Lung (tissue), 12 donors: Measurements from ENCODE around the gene LOXHD1. TPM values are rescaled to one million over a fixed set of nuclear protein-coding genes. Genes with fewer than 3 reads are reported as not detected.

Source experiments
- ATAC-seq: fragments of 200-7000 bp; cut with Tn5 transposase; one replicate; pipeline ENCODE4 v1.9.1; 2020; ENCODE audit warnings: moderate number of reproducible peaks; ENCODE audit not compliant: insufficient read depth, low FRiP score
- DNase-seq, 3 donors: peaks; one replicate each; pipeline ENCODE4 v3.0.0-alpha.2; 2013 to 2017
- H3K27ac ChIP-seq, 2 donors: one replicate each; pipeline ENCODE4 v1.5.1; 2013; ENCODE audit warnings: mild to moderate bottlenecking in 2 of 2, moderate library complexity in 2 of 2, control low read depth in 1 of 2, inconsistent platforms in 1 of 2, low read depth in 1 of 2, low read length in 1 of 2
- H3K27me3 ChIP-seq, 3 donors: one replicate each; pipeline ENCODE4 v1.5.1; 2013; ENCODE audit warnings: low read length in 2 of 3; ENCODE audit not compliant: control insufficient read depth in 3 of 3, insufficient read depth in 3 of 3
- H3K36me3 ChIP-seq, 4 donors: one replicate each; pipeline ENCODE4 v1.5.1; 2013; ENCODE audit warnings: low read length in 4 of 4, mild to moderate bottlenecking in 1 of 4, moderate library complexity in 1 of 4; ENCODE audit not compliant: control insufficient read depth in 4 of 4, insufficient read depth in 4 of 4
- H3K4me1 ChIP-seq, 5 donors: one replicate each; pipeline ENCODE4 v1.5.1; 2013; ENCODE audit warnings: low read length in 5 of 5, mild to moderate bottlenecking in 2 of 5, moderate library complexity in 1 of 5; ENCODE audit not compliant: control insufficient read depth in 5 of 5, insufficient read depth in 5 of 5
- H3K4me3 ChIP-seq: one replicate; pipeline ENCODE4 v1.5.1; 2013; ENCODE audit warnings: mild to moderate bottlenecking, control low read depth, moderate library complexity
- H3K9ac ChIP-seq, 2 donors: one replicate each; pipeline ENCODE4 v1.5.1; 2013; ENCODE audit warnings: low read length in 2 of 2, control low read depth in 1 of 2; ENCODE audit not compliant: insufficient read depth in 1 of 2
- H3K9me3 ChIP-seq, 4 donors: one replicate each; pipeline ENCODE4 v1.5.1; 2013; ENCODE audit warnings: low read length in 3 of 4, mild to moderate bottlenecking in 1 of 4, moderate library complexity in 1 of 4; ENCODE audit not compliant: control insufficient read depth in 4 of 4, insufficient read depth in 3 of 4
- CTCF ChIP-seq: IDR thresholded peaks from 2 replicates; pipeline ENCODE4 v1.5.1; 2012; ENCODE audit warnings: mild to moderate bottlenecking; ENCODE audit errors: control extremely low read depth, extremely low read depth
- WGBS, 2 donors: extraction: QIAGEN DNeasy Blood & Tissue Kit; methylation state at CpG; one replicate each; pipeline ENCODE4 v1.1.7; 2013; 5-methylcytosine and 5-hydroxymethylcytosine counted together
- polyA plus RNA-seq, 2 donors: library from polyadenylated mRNA; stranded (reverse); fragments of 200-250 nt; gene quantifications; one replicate each; pipeline ENCODE4 v1.2.1, GENCODE V29; 2013
- total RNA-seq, 2 donors: library from RNA; depleted of rRNA in 1 of 2; stranded (reverse); fragments of >200 nt in 1 of 2; gene quantifications; one replicate each; pipeline ENCODE4 v1.2.1, GENCODE V29; 2014 to 2021
- donor health status: control.
- donor health status: control.
- donor health status: Bipolar disorder and iron deficiency.
- donor health status: healthy.
- donor health status: DM: yes; HTN: yes; CAD: no.

LOXHD1 gene
- total and polyA plus RNA-seq, 4 donors: 0.45 to 3.1 (median 1.2) TPM

GRCh38 chr18:46591783-46592391, 65.1 kb downstream of the LOXHD1 start:
- Histone ChIP-seq H3K4me3 (no peak overlapping the region), H3K9me3 (no peaks in the 10 kb centered on the region), H3K27ac (no peak overlapping the region), H3K4me1 (peaks cover 0 to 11% (median 0%) of the 10 kb centered on the region in 5 donors), H3K36me3 (no peaks in the 10 kb centered on the region), H3K9ac (no peak overlapping the region), H3K27me3 (no peaks in the 10 kb centered on the region)
- 37 to 45% methylated on average over 7 of the region's 7 CpGs for WGBS, 2 donors
- no peak for TF ChIP-seq CTCF
- peak in 2 of 3 donors; percentile 7 to 18 for DNase-seq
- no peak for ATAC-seq

- WGBS, 2 donors: 52 to 53% methylated on average over 7 of the region's 7 CpGs
- Histone ChIP-seq H3K9ac (no peak overlapping the region), H3K27ac (no peak overlapping the region), H3K36me3 (no peaks in the 10 kb centered on the region), H3K27me3 (no peaks in the 10 kb centered on the region), H3K4me1 (peaks cover 0 to 11% (median 0%) of the 10 kb centered on the region in 5 donors), H3K9me3 (no peaks in the 10 kb centered on the region), H3K4me3 (no peak overlapping the region)
- DNase-seq (no peak), ATAC-seq (no peak)
- TF ChIP-seq CTCF: no peak
Measured at GRCh38 chr18:46590103-46590502, 66.9 kb downstream of the LOXHD1 start.

DNA sequence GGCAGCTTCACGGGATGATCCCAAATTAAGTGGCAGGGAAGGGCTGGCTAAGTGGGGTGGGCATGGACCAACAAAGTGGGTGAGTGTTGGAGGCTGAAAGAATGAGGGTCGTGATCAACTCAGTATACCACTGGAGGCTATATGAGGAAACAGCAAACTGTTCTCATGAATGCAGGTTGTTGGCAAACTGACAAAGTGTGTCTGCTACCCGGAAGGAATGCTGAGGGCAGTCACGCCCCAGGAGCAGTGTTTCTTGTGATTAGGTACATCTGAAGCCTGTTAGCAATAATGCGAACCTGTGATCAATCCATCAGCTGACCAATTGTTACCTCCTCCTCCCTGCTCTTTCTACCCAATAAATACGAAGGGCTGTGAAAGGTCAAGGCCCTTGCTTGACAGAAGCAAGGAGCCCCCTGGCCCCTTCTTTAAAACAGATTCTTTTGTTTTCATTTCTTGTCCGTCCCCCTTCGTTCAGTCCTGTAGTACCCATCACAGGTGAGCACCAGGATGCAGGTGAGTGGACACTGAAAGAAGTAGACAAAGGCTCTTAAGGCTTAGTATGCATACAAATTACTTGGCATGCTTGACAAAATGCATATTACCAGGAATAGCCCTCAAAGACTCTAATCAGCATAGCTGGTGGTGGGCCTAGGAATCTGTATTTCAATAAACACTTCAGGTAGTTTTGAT, 67.9 kb downstream of the LOXHD1 start:
- ATAC-seq (no peak), DNase-seq (no peak)

More for the DNA sequence above, 67.9 kb downstream of the LOXHD1 start:
- Histone ChIP-seq H3K4me3 (no peak overlapping the region), H3K9me3 (no peaks in the 10 kb centered on the region), H3K36me3 (no peaks in the 10 kb centered on the region), H3K27me3 (no peaks in the 10 kb centered on the region), H3K9ac (no peak overlapping the region), H3K27ac (no peak overlapping the region), H3K4me1 (peaks cover 0 to 11% (median 0%) of the 10 kb centered on the region in 5 donors)
- WGBS, 2 donors: 65 to 70% methylated on average over 8 of the region's 8 CpGs
- no peak for TF ChIP-seq CTCF
